BJ (cell line): ENCODE results near the gene KCNK2. TPM values are rescaled to one million over a fixed set of nuclear protein-coding genes. Genes with fewer than 3 reads are reported as not detected.

Experiments
- CTCF ChIA-PET: fragments of 350-600 bp; formaldehyde crosslinking; extraction: SDS; loops from one replicate; lab custom pipeline; 2021; ENCODE audit warnings: antibody characterized with exemption, inconsistent platforms; lab: Yijun Ruan, JAX
- POLR2A ChIA-PET: fragments of 300-600 bp; sonication (Branson Sonifier 250); formaldehyde crosslinking; extraction: SDS; loops from one replicate; lab custom pipeline; 2021; ENCODE audit warnings: antibody characterized with exemption; lab: Charles Lee
- DNase-seq: peaks from one replicate; pipeline ENCODE4 v3.0.0-alpha.2; 2011; ENCODE audit warnings: low read depth
- H3K27me3 ChIP-seq: 2 replicates; pipeline ENCODE4 v1.6.0; 2011; ENCODE audit warnings: low read length; ENCODE audit not compliant: control insufficient read depth, insufficient read depth
- H3K36me3 ChIP-seq: 2 replicates; pipeline ENCODE4 v1.5.1; 2011; ENCODE audit warnings: low read length; ENCODE audit not compliant: control insufficient read depth, insufficient read depth
- H3K4me3 ChIP-seq: 2 replicates; pipeline ENCODE4 v1.5.1; 2011; ENCODE audit warnings: low read depth, mild to moderate bottlenecking, control low read depth, low read length
- polyA plus RNA-seq: library from polyadenylated mRNA; depleted of rRNA; stranded (reverse); fragments of >200 nt; gene quantifications from 2 replicates; pipeline ENCODE4 v1.2.3, GENCODE V29; 2011
- TF ChIP-seq, protein P1 (sequence below): IDR thresholded peaks from 2 replicates; pipeline ENCODE4 v1.5.1; 2011; ENCODE audit warnings: low read depth, mild to moderate bottlenecking, control low read depth, inconsistent platforms, low read length, moderate library complexity; ENCODE audit not compliant: insufficient read depth

Gene KCNK2
- polyA plus RNA-seq, 1 experiment: 23.9 TPM

DNA sequence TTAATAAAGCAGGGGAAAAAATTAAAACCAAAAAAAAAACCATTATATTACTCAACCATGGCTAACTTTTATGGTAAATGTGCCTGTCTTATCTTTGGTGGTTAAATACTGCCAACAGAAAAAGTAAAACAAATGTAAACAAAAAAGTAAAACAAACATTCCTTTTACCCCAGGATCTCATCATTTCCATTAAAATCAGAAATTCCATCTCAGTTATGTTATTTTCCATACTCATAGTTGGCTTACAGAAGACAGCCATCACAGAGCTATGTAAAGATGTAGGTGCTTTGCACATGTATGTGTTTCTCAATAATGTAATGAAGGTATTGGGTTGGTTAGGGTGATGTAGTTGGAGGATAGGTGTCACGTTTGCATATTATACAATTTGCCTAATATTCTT lies 185.0 kb downstream of the KCNK2 start:
- DNase-seq: no peak
- H3K4me3 ChIP-seq: no peak overlapping the region
- TF ChIP-seq, protein P1, sequence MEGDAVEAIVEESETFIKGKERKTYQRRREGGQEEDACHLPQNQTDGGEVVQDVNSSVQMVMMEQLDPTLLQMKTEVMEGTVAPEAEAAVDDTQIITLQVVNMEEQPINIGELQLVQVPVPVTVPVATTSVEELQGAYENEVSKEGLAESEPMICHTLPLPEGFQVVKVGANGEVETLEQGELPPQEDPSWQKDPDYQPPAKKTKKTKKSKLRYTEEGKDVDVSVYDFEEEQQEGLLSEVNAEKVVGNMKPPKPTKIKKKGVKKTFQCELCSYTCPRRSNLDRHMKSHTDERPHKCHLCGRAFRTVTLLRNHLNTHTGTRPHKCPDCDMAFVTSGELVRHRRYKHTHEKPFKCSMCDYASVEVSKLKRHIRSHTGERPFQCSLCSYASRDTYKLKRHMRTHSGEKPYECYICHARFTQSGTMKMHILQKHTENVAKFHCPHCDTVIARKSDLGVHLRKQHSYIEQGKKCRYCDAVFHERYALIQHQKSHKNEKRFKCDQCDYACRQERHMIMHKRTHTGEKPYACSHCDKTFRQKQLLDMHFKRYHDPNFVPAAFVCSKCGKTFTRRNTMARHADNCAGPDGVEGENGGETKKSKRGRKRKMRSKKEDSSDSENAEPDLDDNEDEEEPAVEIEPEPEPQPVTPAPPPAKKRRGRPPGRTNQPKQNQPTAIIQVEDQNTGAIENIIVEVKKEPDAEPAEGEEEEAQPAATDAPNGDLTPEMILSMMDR: no peak
- ChIA-PET POLR2A (no interaction called here), CTCF (no interaction called here)
- H3K36me3 ChIP-seq: no peaks in the 10 kb centered on the region
- peaks cover 2% of the 10 kb centered on the region; the same call in 1 of the 2 replicates for H3K27me3 ChIP-seq

DNA sequence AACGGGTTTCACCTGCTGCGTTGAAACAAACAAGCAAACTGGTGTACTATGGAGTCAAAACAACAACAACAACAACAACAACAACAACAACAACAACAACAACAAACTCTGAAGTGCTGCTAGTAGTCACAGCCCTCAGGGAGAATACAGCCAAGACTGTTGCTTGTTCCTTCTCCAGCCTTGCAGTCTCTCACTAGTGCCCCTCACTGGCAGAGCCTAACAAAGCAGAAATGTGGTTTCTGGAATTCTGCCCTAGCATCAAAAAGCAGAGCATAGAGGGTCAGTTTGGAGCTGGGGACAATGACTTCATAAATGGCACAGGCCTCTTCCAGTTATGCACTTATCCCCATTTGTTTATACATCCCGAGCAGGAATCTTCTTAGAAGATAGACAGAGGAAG lies 187.4 kb downstream of the KCNK2 start:
- no peak for DNase-seq
- no peaks in the 10 kb centered on the region for H3K36me3 ChIP-seq
- no peak overlapping the region for H3K4me3 ChIP-seq
- TF ChIP-seq, protein P1: no peak
- peaks cover 2% of the 10 kb centered on the region; the same call in 1 of the 2 replicates for H3K27me3 ChIP-seq
- ChIA-PET CTCF (no interaction called here), POLR2A (no interaction called here)

DNA sequence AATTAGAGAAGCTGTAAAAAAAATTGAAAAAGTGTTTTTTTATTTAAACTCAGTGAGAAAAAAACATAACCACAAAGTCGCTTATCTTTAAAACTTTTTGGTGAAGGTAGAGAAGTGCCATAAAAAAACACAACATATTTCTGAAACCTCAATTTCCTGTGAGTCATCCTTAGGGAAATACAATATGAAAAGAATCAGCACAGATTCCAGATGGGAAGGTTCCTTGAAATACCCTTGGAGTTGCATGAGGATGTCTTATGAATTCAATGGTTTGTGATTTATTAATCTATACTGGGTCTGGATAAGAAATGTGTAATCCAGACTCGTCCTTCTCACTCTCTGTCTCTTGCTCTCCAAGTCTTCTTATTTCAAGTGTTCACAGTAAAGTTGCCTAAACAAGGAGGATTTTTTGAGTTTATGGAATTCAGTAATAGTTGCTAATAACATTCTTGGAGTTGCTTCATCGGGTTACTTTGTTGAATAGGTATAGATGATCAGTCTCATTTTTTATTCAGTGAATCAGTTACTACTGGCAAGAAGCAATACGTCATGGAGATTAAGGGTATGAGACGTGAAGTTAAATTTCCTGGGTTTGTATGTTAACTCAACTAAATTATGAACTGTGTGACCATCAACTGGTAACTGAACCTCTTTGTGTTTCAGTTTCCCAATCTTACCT lies 191.4 kb downstream of the KCNK2 start:
- no peak overlapping the region for H3K4me3 ChIP-seq

DNA sequence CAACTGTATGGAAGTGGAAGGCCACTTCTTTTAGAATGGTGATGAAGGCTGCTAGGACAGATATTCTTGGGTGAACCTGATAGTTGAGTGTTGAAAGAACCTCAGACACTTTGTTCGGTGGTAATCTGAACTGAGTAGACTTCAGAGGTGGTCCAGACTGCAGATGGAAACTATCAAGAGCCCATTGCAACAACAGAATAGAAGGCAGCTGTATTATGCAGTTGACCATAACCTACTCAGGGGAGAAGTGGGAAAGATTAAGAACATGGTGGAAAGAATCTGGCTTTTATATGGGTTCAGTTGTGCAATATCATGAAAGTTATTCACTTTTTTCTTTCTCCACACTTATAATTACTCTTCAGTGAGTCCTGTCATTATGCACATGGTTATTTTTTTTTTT lies 194.0 kb downstream of the KCNK2 start:
- Histone ChIP-seq H3K27me3 (no peaks in the 10 kb centered on the region), H3K36me3 (no peaks in the 10 kb centered on the region), H3K4me3 (no peak overlapping the region)
- DNase-seq: no peak
- TF ChIP-seq, protein P1: no peak
- POLR2A ChIA-PET: no interaction called here
- CTCF ChIA-PET: interaction anchor here (0.6 to 1.5 kb wide), 2 partner anchors 52 to 197 kb away, joined by 3 read pairs; no protein-coding TSS in a partner anchor

More for the DNA sequence above, 191.4 kb downstream of the KCNK2 start:
- POLR2A ChIA-PET: no interaction called here
- CTCF ChIA-PET: no interaction called here
- TF ChIP-seq, protein P1: no peak
- peaks cover 2% of the 10 kb centered on the region; the same call in 1 of the 2 replicates for H3K27me3 ChIP-seq
- peak; percentile 63 for DNase-seq
- no peaks in the 10 kb centered on the region for H3K36me3 ChIP-seq

DNA sequence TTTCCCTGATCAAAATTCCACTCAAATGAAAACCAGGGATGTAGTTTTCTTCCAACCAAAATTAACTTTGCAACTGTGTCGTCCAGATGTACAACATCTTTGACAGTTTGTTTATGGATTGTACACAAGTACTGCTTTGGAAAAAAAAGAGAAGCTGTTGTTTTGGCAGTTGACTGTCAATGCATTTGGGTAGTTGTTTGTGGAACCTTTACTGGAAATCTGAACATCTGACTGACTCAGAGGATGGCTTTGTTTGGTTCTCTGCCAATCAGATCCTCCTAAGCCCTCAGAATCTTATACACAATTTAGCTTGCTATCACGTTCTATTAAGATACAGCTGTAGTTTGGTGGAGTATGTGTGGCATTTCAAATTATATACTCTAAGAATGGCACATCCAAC lies 195.0 kb downstream of the KCNK2 start:
- POLR2A ChIA-PET: no interaction called here
- CTCF ChIA-PET: interaction anchor here (0.6 kb wide), 1 partner anchor 51 kb away, joined by 3 read pairs; no protein-coding TSS in a partner anchor
- Histone ChIP-seq H3K27me3 (no peaks in the 10 kb centered on the region), H3K4me3 (no peak overlapping the region), H3K36me3 (no peaks in the 10 kb centered on the region)
- TF ChIP-seq, protein P1: no peak
- DNase-seq: no peak
